ENCODE measurements around the gene ERC2.

ERC2 gene

DNA sequence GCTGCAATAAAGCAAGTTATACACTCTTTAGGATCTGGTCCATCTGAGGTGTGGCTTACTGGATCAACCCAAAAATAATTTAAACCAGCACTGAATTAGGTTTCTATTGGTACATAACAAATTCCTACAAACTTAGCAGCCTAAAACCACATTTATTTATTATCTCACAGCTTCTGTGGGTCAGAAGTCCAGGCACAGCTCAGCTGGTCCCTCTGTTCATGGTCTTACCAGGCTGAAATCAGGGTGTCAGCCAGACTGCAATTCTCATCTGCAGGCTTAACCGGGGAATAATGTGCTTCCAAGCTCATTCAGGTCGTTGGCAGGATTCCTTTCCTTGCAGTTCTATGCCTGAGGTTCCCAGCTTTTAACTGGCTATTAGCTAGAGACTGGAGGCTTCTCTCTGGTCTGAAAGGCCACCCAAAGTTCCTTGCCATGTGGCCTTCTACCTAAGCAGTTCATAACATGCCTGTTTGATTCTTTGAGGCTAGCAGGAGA, 503.7 kb downstream of the ERC2 start:
- DNase-seq, result no peak

DNA sequence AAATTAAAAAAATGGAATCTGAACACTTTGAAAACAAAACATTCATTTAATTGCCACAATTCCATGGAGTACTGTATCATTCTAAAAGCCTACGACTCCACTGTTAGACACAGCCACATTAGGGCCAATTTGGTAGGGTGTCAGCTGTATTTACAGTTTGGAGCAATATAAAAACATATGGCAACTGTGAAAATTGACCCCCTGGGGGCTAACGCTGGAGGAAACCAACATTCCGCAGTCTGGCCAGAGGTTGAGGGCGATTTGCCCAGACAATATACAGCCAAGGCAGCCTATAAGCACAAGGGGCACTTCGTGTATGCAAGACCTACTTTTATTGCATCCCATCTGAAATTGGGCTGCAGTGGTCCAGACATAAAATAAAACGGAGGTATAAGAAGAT, 504.7 kb downstream of the ERC2 start:
- no peak for DNase-seq

DNA sequence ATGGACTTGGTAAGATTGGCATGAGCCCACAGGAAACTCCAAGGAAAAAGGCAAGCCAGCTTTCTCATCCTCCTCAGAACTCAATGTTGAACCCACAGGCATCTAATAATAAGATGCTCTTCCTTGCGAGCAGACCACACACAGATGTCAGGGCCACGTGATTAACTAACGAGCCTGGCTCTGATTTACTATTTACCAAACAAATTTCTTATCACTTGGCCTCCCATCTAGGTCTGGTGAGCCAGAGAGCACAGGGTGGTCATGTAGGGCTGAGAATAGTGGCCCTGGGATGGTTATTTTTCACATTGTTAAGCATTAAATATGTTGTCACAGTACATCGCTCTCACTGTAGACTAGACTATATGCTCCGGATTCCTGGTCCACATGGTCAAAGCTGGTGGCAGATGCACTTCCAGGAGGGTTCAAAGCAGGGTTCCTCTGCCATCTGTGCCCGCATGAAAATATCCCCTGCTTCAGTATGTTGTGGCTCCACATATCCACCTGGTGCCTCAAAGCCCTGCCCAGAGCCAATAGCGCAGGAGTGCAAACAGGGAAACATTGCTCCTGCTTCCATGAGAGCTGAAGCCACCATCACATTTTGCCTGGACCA, 508.7 kb downstream of the ERC2 start:
- DNase-seq, result no peak

DNA sequence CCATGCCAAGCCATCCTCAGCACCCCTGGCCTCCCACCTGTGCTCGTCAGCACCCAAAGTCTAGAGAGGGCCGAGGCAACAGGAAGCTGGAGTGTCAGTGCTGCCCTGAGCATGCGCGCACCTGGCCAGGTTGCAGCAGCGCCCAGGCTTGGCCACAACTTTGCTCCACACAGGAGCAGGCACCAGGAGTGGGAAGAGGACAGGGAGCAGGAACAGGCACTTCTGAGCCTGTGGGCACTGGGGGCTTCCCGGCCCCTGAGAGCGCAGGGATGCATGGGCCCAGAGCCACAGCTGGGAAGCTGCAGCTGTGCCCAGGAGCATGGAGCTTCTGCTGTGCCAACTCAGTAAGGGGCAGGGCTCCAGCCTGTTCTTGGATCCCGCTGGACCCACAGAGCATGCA, 509.7 kb downstream of the ERC2 start:
- DNase-seq, result no peak

DNA sequence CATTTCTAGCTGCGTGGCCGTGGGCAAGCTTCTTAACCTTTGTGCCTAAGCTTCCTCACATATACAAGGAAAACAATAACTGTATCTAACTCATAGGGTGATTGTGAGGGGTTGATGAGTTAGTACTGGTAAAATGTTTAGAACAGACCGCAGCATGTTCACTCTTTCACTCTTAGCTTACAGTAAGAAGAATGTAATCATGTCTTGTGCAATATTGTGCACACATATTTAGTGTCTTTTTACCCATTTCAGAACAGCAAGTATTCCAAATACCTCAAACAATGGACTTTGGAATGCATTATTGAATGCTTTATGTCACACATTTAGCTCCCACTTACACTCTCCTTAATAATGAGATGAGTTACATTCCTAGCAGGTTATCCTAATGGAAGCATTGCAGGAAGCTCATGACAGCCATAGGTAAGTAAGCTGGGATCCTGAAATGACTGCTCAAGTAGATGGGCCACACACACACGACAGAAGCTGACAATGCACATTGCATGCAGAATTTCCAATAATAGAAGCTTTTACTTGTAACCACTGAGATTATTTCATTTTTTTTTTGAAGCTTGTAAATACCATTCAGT, 512.3 kb downstream of the ERC2 start:
- no peak for DNase-seq

DNA sequence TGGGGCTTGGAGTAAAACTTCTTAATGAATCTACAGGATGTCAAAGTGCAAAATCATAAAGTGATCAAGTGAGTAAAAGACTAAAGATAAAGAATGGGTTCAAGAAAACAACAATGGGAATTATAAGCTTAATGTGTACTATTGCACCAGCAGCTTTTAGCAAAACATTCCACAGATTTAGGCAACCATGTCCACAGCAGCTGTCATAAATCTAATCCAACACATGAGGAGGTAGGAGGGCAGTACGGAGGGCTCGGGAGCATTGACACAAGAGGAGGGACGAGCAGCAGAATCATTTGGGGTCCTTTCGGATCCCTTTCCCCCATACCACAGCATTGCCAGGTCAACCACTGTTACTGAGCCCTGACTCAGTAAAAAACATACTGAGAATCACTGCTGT, 516.9 kb downstream of the ERC2 start:
- DNase-seq, result no peak

DNA sequence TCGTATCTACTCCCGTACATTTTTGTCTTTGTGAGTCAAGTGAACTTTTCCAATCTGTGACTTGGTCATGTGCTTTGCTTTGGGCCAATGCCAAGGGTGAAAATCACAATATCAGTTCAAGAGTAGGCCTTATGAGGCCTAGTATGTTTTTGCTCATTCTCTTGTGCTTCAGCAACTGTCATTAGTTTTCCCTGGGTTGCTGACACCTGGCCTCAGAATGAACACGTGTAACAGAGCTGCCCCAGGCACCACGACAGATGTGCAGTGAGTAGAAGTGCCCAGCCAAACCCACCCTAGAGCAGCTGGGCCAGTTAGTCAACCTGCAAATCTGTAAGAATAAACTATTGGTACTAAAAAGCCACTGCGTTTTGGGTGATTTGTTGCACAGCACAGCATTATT, 520.9 kb downstream of the ERC2 start:
- DNase-seq, result no peak

DNA sequence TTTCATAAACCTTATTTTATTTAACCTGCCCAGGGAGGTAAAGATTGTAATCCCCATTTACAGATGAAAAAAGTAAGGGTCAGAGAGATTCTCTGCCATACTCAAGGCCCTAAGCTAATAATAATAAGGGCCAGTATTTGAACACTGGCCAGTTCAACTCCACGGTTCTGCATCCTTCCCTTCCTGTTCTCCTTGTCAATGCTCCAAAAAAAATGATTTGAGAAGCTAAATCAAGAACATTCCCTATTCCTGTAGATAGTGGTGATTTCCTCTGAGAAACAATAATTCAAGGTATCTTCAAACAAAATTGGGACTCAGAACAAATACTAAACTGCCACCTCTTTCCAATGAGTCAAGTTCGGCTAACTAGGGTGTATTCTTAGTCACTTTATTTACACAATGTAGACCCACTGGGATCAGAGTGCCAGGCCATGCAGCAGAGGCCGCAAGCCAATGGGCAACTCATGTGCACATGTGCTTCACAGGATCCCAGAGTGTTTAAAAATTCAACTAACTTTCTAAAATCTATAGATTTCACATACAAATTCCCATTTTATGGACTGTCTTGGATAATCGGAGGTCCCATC, 521.6 kb downstream of the ERC2 start:
- no peak for DNase-seq

DNA sequence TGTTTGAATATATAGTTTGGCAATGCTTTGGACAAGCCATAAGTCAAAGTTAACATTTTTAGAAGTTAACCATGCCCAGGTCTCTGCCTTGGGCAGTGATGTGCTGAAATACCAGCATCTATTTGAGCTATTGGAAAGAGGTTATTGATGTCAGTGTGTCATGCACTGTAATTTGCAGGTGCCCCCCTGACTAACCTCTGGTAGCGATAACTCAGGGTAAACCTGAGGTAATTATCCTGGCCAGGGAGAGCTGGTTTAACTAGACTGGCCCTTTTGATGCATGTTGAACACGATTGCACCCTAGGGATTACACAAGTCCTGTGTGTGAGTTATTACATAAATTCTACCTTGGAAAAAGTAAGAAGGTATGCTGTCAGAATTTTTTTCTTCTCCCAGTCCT, 525.4 kb downstream of the ERC2 start:
- DNase-seq, result no peak

DNA sequence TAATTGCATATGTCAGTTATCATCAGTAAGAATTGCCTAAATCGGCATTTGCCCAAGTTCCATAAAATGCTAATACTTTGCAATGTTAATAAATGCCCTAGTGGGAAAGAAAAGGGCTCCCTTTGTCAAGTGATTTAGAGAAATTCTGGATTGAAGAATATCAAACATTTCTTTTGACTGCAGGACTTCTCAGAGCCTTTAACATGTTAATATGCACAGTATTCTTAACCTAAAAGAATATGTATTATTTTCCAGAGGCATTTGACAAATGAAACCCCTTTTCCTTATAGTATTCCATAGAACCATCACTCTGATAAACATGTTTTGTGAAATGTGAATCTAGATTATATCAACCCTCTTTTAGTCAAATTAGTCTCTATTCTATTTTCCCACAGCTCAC, 529.0 kb downstream of the ERC2 start:
- no peak for DNase-seq

DNA sequence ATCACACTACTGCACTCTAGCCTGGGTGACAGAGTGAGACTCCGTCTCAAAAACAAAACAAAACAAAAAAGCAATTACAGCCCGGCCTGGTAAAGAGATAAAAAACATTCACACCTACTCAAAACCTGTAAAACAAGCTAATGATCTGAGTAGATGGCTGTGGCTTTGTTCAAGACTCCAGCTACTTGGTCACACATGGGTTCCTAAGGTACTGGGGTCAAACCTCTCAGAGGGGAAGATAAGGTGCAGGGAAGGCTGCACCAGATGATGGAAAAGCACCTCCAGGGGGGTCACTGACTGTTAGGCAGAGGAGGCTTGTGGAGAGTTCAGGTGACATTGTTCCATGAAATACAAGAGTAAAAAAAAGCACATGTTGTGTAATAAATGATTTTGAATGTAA, 531.0 kb downstream of the ERC2 start:
- no peak for DNase-seq

DNA sequence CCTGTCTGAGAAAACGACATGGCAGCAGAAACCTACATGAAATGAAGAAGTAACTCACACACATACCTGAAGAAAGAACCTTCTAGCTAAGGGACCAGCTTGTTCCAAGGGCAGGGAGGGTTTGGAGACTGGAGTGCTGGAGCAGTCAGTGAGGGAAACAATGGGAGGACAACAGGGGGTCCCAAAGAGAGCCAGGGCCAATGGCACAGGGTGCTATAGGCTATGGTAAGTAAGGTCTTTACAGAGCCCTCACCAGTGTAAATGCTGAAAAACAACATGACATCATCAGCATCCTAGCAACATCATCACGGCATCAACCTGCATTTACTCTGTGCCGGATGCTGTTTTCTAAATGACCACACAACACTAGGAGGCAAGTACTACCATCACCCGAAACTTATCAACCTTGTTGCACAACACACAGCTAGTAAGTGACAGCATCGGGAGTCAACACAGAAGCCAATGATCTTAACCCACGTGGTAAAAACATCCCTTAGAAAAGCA, 531.7 kb downstream of the ERC2 start:
- DNase-seq, result no peak

DNA sequence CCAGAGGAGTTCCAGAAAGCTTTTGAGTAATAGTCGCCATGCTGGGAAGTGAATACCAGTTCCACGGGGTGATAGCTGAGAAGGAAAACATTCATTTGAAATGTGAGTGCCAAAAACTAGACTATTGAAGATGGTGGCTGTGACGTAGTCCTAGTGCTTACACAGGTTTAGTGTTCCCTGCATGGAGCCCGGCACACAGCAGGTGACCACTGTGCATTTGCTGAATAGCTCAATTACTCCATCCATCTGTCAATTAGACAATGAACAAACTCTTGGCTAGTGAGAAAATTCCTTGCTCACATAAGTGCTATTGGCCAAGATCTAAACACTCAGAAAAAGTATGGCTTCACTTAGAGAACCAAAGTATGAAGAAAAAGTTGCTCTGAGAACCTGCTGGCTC, 533.0 kb downstream of the ERC2 start:
- DNase-seq, result no peak

DNA sequence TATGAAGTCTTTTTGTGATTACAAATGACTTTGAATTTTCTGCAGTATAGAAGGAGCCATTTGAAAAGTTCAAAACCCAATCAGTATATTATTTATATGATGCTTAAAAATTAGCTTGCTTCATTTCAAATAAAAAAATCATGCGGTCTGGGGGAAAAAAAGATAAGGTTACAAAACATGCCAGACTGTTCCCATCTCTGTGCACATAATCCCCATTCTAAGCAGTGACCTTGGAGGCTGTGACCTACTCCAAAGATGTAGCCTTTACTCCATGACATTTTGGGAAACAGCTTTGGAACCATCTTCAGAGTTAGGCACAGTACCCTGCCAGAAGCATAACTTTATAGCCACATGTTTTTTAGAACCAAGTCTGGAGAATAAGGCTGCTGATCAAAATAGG, 533.5 kb downstream of the ERC2 start:
- no peak for DNase-seq

DNA sequence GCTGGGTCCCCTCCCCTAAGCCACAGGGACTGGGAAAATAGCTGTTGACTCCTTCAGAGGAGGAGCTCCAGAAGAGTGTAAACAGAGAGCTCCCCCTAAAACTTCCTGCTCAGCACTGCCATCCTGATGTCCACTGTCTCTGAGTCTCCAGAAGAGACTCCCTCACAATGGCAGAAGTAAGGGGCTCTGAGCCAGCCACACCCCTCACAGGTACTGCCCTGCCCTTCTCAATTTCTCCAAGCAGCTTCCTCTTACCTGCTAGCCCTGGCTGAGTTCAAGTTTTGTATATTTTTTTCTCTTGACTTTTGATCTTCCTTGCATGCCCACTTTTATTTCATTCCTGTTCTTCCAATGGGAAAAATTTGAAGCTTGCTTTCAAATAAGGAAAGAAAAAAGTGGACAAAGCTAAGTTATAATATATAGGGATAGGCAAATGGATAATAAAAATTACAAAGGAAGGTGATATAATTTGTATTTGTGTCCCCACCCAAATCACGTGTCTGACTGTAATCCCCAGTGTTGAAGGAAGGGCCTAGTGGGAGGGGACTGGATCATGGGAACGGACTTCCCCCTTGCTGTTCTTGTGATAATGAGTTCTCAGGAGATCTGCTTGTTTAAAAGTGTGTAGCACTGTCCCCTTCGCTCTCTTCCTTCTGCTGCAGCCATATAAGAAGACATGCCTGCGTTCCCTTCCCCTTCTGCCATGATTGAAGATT, 539.0 kb downstream of the ERC2 start:
- DNase-seq, result no peak

DNA sequence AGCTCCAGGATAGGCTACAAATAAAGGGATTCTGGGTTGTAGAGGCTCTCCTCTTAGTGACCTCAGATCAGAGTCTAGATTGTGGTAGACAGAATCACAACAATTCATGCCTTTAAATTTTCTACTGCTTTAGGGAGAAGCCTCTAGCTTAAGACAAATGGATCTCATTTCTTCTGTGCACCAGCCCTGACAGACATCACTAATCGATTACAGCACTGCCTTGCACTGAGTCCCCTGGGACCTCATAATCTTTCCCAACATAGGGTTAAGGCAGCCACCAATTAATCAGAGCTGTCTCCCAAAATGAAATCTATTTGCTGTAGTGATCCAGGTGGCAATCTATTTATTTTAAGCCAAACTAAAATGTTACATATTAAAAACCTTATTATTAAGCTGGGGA, 544.6 kb downstream of the ERC2 start:
- no peak for DNase-seq

DNA sequence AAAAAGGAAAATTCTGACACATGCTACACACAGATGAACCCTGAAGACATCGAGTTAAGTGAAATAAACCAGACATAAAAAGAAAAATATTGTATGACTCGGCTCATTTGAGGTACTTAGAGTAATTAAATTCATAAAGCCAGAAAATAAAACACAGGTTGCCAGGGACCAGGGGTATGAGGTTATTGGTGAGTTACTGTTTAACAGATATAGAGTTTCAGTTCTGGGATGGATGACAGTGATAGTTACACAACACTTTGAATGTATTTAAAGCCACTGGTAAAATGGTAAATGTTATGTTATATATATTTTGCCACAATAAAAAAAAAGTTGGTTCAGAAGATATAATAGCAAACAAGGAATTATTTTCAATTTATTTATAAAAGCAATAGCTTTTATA, 545.1 kb downstream of the ERC2 start:
- DNase-seq, result no peak

DNA sequence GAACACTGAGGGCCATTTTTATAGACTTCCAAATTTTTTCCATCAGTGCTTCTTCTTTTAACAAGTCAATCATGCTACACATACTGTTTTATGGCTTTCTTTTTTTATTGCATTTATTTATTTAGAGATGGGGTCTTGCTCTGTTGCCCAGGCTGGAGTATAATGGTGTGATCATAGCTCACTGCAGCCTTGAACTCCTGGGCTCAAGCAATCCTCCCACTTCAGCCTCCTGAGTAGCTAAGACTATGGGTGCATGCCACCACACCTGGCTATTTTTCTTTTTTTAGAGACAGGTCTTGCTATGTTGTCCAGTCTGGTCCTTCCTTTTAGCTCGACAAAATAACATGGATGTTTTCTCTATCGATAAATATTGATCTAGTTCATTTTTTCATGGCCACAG, 555.4 kb downstream of the ERC2 start:
- DNase-seq, result no peak

DNA sequence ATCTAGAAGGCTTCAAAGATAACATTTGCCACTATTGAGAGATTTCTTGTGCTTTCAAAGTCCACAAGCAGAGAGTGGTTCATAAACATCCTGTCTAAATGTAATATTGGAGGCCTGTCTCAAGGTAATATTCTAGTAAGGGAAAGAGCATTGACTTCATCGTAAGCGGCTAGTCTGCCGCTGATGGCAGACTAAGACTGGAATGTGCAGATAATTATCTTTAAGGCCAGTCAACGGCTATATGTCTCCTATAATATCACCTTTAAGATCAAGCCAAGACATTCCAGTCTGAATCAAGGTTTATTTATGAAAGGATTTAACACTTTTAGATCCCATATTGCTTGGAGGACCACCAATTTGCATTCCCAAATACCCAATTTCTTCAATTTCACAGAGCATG, 557.0 kb downstream of the ERC2 start:
- DNase-seq, result no peak

DNA sequence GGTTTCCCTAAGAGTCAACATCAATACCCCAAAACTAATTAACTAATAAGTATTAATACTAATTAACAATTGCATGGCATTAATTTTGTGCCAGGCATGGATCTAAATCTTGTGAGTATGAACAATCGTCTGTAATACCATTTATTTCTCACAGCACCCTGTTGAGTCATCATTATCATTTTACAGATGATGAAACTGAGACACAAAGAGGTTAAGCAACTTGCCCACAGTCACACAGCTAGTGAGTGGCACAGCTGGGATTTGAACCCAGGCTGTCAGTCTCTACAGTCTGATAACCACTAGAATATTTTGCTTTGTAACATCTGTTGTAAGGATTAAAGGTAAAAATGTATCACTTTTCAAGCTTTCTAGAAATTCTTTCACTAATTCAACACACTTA, 557.7 kb downstream of the ERC2 start:
- no peak for DNase-seq

DNA sequence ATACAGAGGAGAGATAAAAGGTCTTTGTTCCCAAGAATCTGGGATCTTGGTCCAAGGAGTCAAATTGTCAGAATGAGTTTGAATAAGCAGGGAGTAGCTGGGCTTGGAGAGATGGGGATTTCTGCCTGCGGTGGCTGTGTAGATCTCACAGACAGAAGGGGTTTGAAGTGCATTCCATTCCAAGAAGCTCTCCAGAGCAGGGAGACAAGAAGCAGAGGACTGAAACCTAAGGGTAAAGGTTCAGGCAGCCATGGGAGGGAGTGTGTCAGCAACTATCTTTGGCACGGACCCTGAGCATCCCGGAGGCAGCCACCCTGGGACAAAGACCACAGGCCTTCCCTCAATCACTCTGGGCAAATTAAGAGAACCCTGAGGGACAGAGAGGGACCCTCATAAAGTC, 558.9 kb downstream of the ERC2 start:
- DNase-seq, result no peak

DNA sequence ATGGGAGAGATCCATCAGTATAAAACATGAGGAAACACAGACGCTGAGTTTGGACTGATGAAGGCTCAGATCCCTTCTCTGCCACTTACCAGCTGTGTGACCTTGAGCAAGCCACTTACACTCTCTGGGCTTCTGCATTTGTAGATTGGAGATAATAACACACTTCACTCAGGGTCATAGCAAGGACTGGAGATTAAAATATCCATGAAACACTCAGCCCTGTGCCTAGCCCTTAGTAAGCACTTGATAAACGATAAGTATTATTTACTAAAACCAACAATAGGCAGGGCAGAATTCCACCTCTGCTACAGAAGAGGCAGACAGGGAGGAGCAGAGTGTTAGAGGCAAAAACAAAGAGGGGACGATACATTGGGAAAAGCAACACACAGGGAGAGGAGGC, 560.7 kb downstream of the ERC2 start:
- no peak for DNase-seq

DNA sequence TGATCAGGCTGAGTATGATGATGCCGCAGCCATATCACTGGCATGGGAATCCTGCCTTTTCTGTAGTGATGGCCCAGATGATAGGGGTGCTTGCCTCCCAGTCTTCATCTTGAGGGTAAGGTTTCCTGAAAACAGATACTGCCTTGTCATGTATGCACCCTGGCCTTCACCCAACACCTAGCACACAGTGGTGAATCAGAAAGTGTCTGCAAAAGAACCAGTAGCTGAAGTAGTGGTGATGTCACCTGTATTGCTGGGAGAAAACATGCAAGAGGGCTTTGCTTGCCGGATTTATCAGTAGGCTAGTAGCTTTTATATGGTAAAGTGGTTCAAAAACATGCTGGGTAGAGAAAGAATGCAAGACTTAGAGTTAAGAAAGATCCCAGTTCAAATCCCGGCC, 561.4 kb downstream of the ERC2 start:
- no peak for DNase-seq

DNA sequence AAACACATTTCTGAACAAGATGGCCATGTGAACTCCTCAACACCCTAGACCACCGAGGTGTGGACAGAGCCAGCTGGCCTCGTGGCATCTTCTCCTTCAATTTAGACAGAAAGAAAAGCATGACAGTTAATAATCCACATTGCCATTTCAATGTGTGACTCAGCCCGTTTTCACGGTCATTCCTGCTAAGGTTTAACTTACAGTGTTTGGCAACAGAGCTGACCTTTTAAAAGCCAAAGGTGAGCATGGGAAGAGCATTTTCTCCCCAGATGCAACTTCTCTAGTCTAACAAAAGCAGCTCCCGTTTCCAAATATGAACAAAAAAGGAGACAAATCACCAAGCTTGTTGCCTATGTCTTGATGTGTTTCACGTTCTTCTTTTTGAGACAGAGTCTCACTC, 563.6 kb downstream of the ERC2 start:
- DNase-seq, result no peak

Measured in hematopoietic multipotent progenitor cell treated with erythropoietin and hydrocortisone succinate and interleukin-3 and kit ligand, for 6 days (in vitro differentiated cells).